Astrocyte (in vitro differentiated cells and primary cell): ENCODE measurements around the gene IKBKE. TPM values are rescaled to one million over a fixed set of nuclear protein-coding genes. Genes with fewer than 3 reads are reported as not detected.

Experiments
- DNase-seq: peaks from one replicate; pipeline ENCODE4 v3.0.0-alpha.2; 2010; ENCODE audit warnings: low read depth
- FAIRE-seq: peaks from 2 replicates; lab custom pipeline; 2011; peaks lifted over from hg19 to GRCh38; lab: Jason Lieb, UNC
- H2AFZ ChIP-seq: 2 replicates; pipeline ENCODE4 v1.6.0; 2012; ENCODE audit warnings: low read depth, low read length, inconsistent platforms
- H3K27ac ChIP-seq: 2 replicates; pipeline ENCODE4 v1.5.1; 2011; ENCODE audit warnings: low read depth, low read length, inconsistent platforms
- H3K27me3 ChIP-seq: 2 replicates; pipeline ENCODE4 v1.6.0; 2011; ENCODE audit warnings: low read length, inconsistent platforms; ENCODE audit not compliant: insufficient read depth
- H3K36me3 ChIP-seq: 2 replicates; pipeline ENCODE4 v1.5.1; 2011; ENCODE audit warnings: low read length, inconsistent platforms; ENCODE audit not compliant: insufficient read depth
- H3K4me1 ChIP-seq: 2 replicates; pipeline ENCODE4 v1.5.1; 2011; ENCODE audit warnings: low read length, inconsistent platforms; ENCODE audit not compliant: insufficient read depth
- H3K4me2 ChIP-seq: 2 replicates; pipeline ENCODE4 v1.6.0; 2012; ENCODE audit warnings: low read length, inconsistent platforms
- H3K4me3 ChIP-seq: 2 replicates; pipeline ENCODE4 v1.5.1; 2011; ENCODE audit warnings: low read depth, mild to moderate bottlenecking, low read length, inconsistent platforms; ENCODE audit not compliant: insufficient read depth
- H3K79me2 ChIP-seq: 2 replicates; pipeline ENCODE4 v1.6.0; 2012; ENCODE audit warnings: mild to moderate bottlenecking, low read length, inconsistent platforms; ENCODE audit not compliant: insufficient read depth
- H3K9ac ChIP-seq: 2 replicates; pipeline ENCODE4 v1.6.0; 2012; ENCODE audit warnings: mild to moderate bottlenecking, low read length, inconsistent platforms
- H3K9me3 ChIP-seq: 2 replicates; pipeline ENCODE4 v1.5.1; 2012; ENCODE audit warnings: low read depth, mild to moderate bottlenecking, low read length, inconsistent platforms; ENCODE audit not compliant: insufficient read depth
- H4K20me1 ChIP-seq: 2 replicates; pipeline ENCODE4 v1.6.0; 2012; ENCODE audit warnings: low read length, inconsistent platforms; ENCODE audit not compliant: insufficient read depth
- H3K27ac Mint-ChIP-seq: one replicate; pipeline ENCODE4 v1.8.0; 2021; ENCODE audit warnings: mild to moderate bottlenecking, mixed read lengths; ENCODE audit not compliant: unreplicated experiment
- H3K27me3 Mint-ChIP-seq: one replicate; pipeline ENCODE4 v1.8.0; 2021; ENCODE audit warnings: low read depth, mixed read lengths; ENCODE audit not compliant: unreplicated experiment
- H3K36me3 Mint-ChIP-seq: one replicate; pipeline ENCODE4 v1.8.0; 2021; ENCODE audit warnings: low read depth, mixed read lengths; ENCODE audit not compliant: unreplicated experiment
- H3K4me1 Mint-ChIP-seq: one replicate; pipeline ENCODE4 v1.8.0; 2021; ENCODE audit warnings: low read depth, mixed read lengths; ENCODE audit not compliant: unreplicated experiment
- H3K4me3 Mint-ChIP-seq: one replicate; pipeline ENCODE4 v1.8.0; 2021; ENCODE audit warnings: mild to moderate bottlenecking, moderate library complexity, mixed read lengths; ENCODE audit not compliant: unreplicated experiment
- H3K9me3 Mint-ChIP-seq: one replicate; pipeline ENCODE4 v1.8.0; 2021; ENCODE audit warnings: mild to moderate bottlenecking, mixed read lengths; ENCODE audit not compliant: unreplicated experiment
- CTCF ChIP-seq: IDR thresholded peaks from 2 replicates; pipeline ENCODE4 v1.5.1; 2011; ENCODE audit warnings: low read depth, mild to moderate bottlenecking, inconsistent platforms, low read length, moderate library complexity; ENCODE audit not compliant: insufficient read depth
- EZH2 ChIP-seq: IDR thresholded peaks from 2 replicates; pipeline ENCODE4 v1.6.1; 2012; ENCODE audit warnings: mild to moderate bottlenecking, low read length, inconsistent platforms; ENCODE audit not compliant: insufficient read depth
- total RNA-seq: library from RNA; stranded (reverse); gene quantifications from 2 replicates; pipeline ENCODE4 v1.2.1, GENCODE V29; 2021

Gene IKBKE
- total RNA-seq, 1 donor from 2014 or later: 17.0 TPM

GRCh38 chr1:206459703-206460102, 10.6 kb upstream of the IKBKE start:
- DNase-seq: no peak
- Mint-ChIP-seq H3K4me1 (peaks cover 21% of the 10 kb centered on the region), H3K27me3 (no peaks in the 10 kb centered on the region), H3K36me3 (peaks cover 49% of the 10 kb centered on the region), H3K27ac (no peak overlapping the region), H3K9me3 (no peaks in the 10 kb centered on the region), H3K4me3 (no peak overlapping the region)
- Histone ChIP-seq H3K9ac (no peak overlapping the region), H2AFZ (no peak overlapping the region), H3K27me3 (no peaks in the 10 kb centered on the region), H3K27ac (no peak overlapping the region), H3K4me1 (peaks cover 12% of the 10 kb centered on the region), H3K4me2 (no peak overlapping the region), H3K79me2 (no peaks in the 10 kb centered on the region), H3K36me3 (peaks cover 8% of the 10 kb centered on the region), H3K9me3 (no peaks in the 10 kb centered on the region), H3K4me3 (no peak overlapping the region), H4K20me1 (no peaks in the 10 kb centered on the region)
- TF ChIP-seq CTCF: no peak
- TF ChIP-seq EZH2: no peak
- no peak for FAIRE-seq

GRCh38 chr1:206460836-206461426, 9.3 kb upstream of the IKBKE start:
- Histone ChIP-seq H3K27me3 (no peaks in the 10 kb centered on the region), H3K4me2 (no peak overlapping the region), H3K9ac (no peak overlapping the region), H3K79me2 (no peaks in the 10 kb centered on the region), H3K9me3 (no peaks in the 10 kb centered on the region), H2AFZ (no peak overlapping the region), H4K20me1 (no peaks in the 10 kb centered on the region), H3K36me3 (peaks cover 5% of the 10 kb centered on the region), H3K4me1 (peaks cover 13% of the 10 kb centered on the region), H3K4me3 (no peak overlapping the region), H3K27ac (no peak overlapping the region)
- Mint-ChIP-seq H3K4me1 (peaks cover 27% of the 10 kb centered on the region), H3K27ac (no peak overlapping the region), H3K36me3 (peaks cover 43% of the 10 kb centered on the region), H3K9me3 (no peaks in the 10 kb centered on the region), H3K27me3 (no peaks in the 10 kb centered on the region), H3K4me3 (peak overlapping the region; percentile 11)
- no peak for FAIRE-seq
- TF ChIP-seq CTCF (no peak), EZH2 (no peak)
- no peak for DNase-seq

DNA sequence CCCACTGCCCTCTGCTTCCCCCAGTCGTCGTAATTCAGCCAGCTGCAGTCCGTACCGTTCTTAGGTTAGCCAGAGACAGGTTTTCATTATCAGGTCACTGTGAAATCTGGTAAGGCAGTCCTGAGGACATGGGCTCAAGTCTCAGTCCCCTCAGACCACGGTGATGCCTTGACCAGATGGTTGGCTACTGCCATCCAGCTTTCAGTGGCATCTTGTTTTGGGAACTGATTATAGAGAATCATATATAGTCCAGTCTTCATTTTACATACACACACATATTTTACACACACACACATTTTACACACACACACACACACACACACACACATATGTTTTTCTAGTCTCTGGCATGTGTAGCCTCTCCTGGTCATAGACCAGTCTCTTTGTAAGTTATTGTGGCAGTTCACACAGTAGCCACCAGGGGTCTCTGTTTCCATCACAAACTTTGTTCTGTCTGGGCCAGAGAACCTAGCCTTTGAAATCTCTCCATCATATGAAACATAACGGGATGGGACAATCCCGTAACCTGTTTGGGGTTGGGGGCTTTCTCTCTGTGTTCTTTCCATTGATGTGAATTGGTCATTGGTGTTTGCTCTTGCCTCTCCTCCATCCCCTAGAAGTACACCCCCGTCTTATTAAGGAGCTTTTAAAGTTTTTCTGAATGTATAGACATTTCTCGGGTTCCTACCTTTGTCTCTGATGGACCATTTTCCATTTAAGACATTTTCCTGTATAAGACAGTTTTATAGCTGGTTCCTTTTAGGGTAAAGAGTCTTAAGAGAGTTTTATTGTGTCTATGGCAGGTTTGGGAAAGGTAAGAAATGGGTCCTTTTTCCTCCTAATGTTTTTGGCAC, 8.4 kb upstream of the IKBKE start:
- peaks cover 5% of the 10 kb centered on the region for H3K36me3 ChIP-seq
- no peak overlapping the region for H2AFZ ChIP-seq
- no peaks in the 10 kb centered on the region for H3K9me3 Mint-ChIP-seq
- H3K27ac ChIP-seq: no peak overlapping the region
- no peak for DNase-seq
- H3K4me2 ChIP-seq: no peak overlapping the region
- peaks cover 37% of the 10 kb centered on the region for H3K36me3 Mint-ChIP-seq
- H3K27me3 ChIP-seq: no peaks in the 10 kb centered on the region
- H4K20me1 ChIP-seq: no peaks in the 10 kb centered on the region
- TF ChIP-seq CTCF (peak; percentile 96), EZH2 (no peak)
- H3K9me3 ChIP-seq: no peaks in the 10 kb centered on the region
- peaks cover 11% of the 10 kb centered on the region for H3K4me1 ChIP-seq
- H3K9ac ChIP-seq: no peak overlapping the region
- no peak overlapping the region for H3K4me3 Mint-ChIP-seq
- H3K27ac Mint-ChIP-seq: peak overlapping the region; percentile 6
- H3K79me2 ChIP-seq: no peaks in the 10 kb centered on the region
- no peak for FAIRE-seq
- H3K4me1 Mint-ChIP-seq: peaks cover 24% of the 10 kb centered on the region
- H3K4me3 ChIP-seq: no peak overlapping the region
- H3K27me3 Mint-ChIP-seq: no peaks in the 10 kb centered on the region
